Breast epithelium (tissue), 4 donors: ENCODE data around the gene PBX3. TPM values are rescaled to one million over a fixed set of nuclear protein-coding genes. Genes with fewer than 3 reads are reported as not detected.

Source experiments
- DNase-seq, 2 donors: peaks; one replicate each; pipeline ENCODE4 v3.0.0-alpha.2; 2019; ENCODE audit warnings: low spot score in 2 of 2
- H3K27ac ChIP-seq, 2 donors: fragments of 200-600 bp; sonication (generic) in 1 of 2; one replicate each; pipeline ENCODE4 v1.5.1; 2016 to 2019; ENCODE audit warnings: mild to moderate bottlenecking in 1 of 2
- H3K27me3 ChIP-seq, 2 donors: fragments of 200-600 bp; sonication (generic) in 1 of 2; one replicate each; pipeline versions ENCODE4 v1.5.1 to v1.6.0; 2017 to 2019; ENCODE audit warnings: control low read depth in 1 of 2, mild to moderate bottlenecking in 1 of 2
- H3K36me3 ChIP-seq: fragments of 200-600 bp; one replicate; pipeline ENCODE4 v1.5.1; 2019
- H3K4me1 ChIP-seq, 2 donors: fragments of 200-600 bp; sonication (generic); one replicate each; pipeline ENCODE4 v1.5.1; 2016 to 2019; ENCODE audit warnings: control low read depth in 1 of 2
- H3K4me3 ChIP-seq, 3 donors: fragments of 200-600 bp; sonication (generic); 1 replicate in 2 of 3; 2 replicates in 1 of 3; pipeline ENCODE4 v1.5.1; 2016 to 2019; ENCODE audit warnings: mild to moderate bottlenecking in 3 of 3, moderate library complexity in 2 of 3
- H3K9me3 ChIP-seq, 2 donors: fragments of 200-600 bp; sonication (generic) in 1 of 2; one replicate each; pipeline ENCODE4 v1.5.1; 2016 to 2019; ENCODE audit warnings: control low read depth in 1 of 2
- CTCF ChIP-seq, 3 donors: fragments of 450-650 bp; IDR thresholded peaks; one replicate each; pipeline ENCODE4 v1.5.1; 2016 to 2017; ENCODE audit warnings: antibody characterized with exemption in 3 of 3, mild to moderate bottlenecking in 3 of 3, moderate library complexity in 3 of 3
- POLR2A ChIP-seq: fragments of 450-650 bp; IDR thresholded peaks from one replicate; pipeline ENCODE4 v1.6.1; 2016; ENCODE audit warnings: antibody characterized with exemption, mild to moderate bottlenecking, moderate library complexity
- POLR2AphosphoS5 ChIP-seq, 3 donors: sonication (generic); formaldehyde crosslinking; IDR thresholded peaks; one replicate each; pipeline ENCODE4 v1.6.1; 2017; ENCODE audit warnings: antibody characterized with exemption in 3 of 3
- intact Hi-C: fragments of 100-400 bp; cut with DNase I; formaldehyde crosslinking; loops from one replicate; pipeline ENCODE4 v1.15.1; 2023; ENCODE audit warnings: low total_unique reads
- total RNA-seq, 3 donors: library from RNA; depleted of rRNA; stranded (reverse); fragments of >200 nt; gene quantifications; one replicate each; pipeline ENCODE4 v1.1.0, GENCODE V29; 2016

Gene PBX3
- total RNA-seq, 3 donors from 2014 or later = 29.5 to 31.2 (median 29.8) TPM

GRCh38 chr9:125795970-125796596 is 48.9 kb downstream of the PBX3 start:
- TF ChIP-seq CTCF (IDR thresholded peaks at IDR 0.05) (no peak), POLR2A (no peak), POLR2AphosphoS5 (IDR thresholded peaks at IDR 0.05) (no peak)
- Histone ChIP-seq H3K27ac (no peak overlapping the region), H3K4me1 (no peaks in the 10 kb centered on the region), H3K9me3 (no peaks in the 10 kb centered on the region), H3K4me3 (no peak overlapping the region), H3K36me3 (no peaks in the 10 kb centered on the region), H3K27me3 (no peaks in the 10 kb centered on the region)
- intact Hi-C loops = loop anchor here (5.0 kb wide), 1 partner anchor 61 kb away; no protein-coding TSS in a partner anchor
- no peak for DNase-seq

GRCh38 chr9:125797930-125798329 is 50.8 kb downstream of the PBX3 start:
- Histone ChIP-seq H3K27ac (no peak overlapping the region), H3K4me3 (no peak overlapping the region), H3K9me3 (no peaks in the 10 kb centered on the region), H3K27me3 (no peaks in the 10 kb centered on the region), H3K4me1 (no peaks in the 10 kb centered on the region), H3K36me3 (no peaks in the 10 kb centered on the region)
- DNase-seq = no peak
- TF ChIP-seq POLR2A (no peak), CTCF (IDR thresholded peaks at IDR 0.05) (no peak), POLR2AphosphoS5 (IDR thresholded peaks at IDR 0.05) (no peak)
- intact Hi-C loops = loop anchor here (5.0 kb wide), 1 partner anchor 59 kb away; no protein-coding TSS in a partner anchor

GRCh38 chr9:125803526-125803925 is 56.4 kb downstream of the PBX3 start:
- no peak for DNase-seq
- TF ChIP-seq POLR2AphosphoS5 (IDR thresholded peaks at IDR 0.05) (no peak), POLR2A (no peak), CTCF (IDR thresholded peaks at IDR 0.05) (no peak)
- Histone ChIP-seq H3K36me3 (no peaks in the 10 kb centered on the region), H3K4me3 (no peak overlapping the region), H3K4me1 (no peaks in the 10 kb centered on the region), H3K9me3 (no peaks in the 10 kb centered on the region), H3K27ac (no peak overlapping the region), H3K27me3 (no peaks in the 10 kb centered on the region)
- intact Hi-C loops = no loop called here

GRCh38 chr9:125805057-125805456 is 57.9 kb downstream of the PBX3 start:
- TF ChIP-seq POLR2AphosphoS5 (IDR thresholded peaks at IDR 0.05) (no peak), CTCF (IDR thresholded peaks at IDR 0.05) (no peak), POLR2A (no peak)

GRCh38 chr9:125805586-125805985 is 58.4 kb downstream of the PBX3 start:
- Histone ChIP-seq H3K4me3 (no peak overlapping the region), H3K27ac (no peak overlapping the region), H3K4me1 (no peaks in the 10 kb centered on the region), H3K27me3 (no peaks in the 10 kb centered on the region), H3K9me3 (no peaks in the 10 kb centered on the region), H3K36me3 (no peaks in the 10 kb centered on the region)
- no peak for DNase-seq
- intact Hi-C loops = no loop called here
- TF ChIP-seq POLR2AphosphoS5 (IDR thresholded peaks at IDR 0.05) (no peak), CTCF (IDR thresholded peaks at IDR 0.05) (no peak), POLR2A (no peak)

More at GRCh38 chr9:125805057-125805456, 57.9 kb downstream of the PBX3 start:
- no peak overlapping the region for H3K27ac ChIP-seq
- no peak overlapping the region for H3K4me3 ChIP-seq
- H3K4me1 ChIP-seq = no peaks in the 10 kb centered on the region
- intact Hi-C loops = no loop called here
- H3K9me3 ChIP-seq = no peaks in the 10 kb centered on the region
- no peaks in the 10 kb centered on the region for H3K27me3 ChIP-seq
- DNase-seq = no peak
- H3K36me3 ChIP-seq = no peaks in the 10 kb centered on the region
